Measurements from ENCODE around the gene KRT36. TPM values are rescaled to one million over a fixed set of nuclear protein-coding genes. Genes with fewer than 3 reads are reported as not detected.

Gene KRT36
- not detected for total RNA-seq

GRCh38 chr17:41489531-41489930 lies at the start of gene KRT36:
TSS of gene KRT36 (minus strand) at chr17:41489910. CDS start at chr17:41489864, 46 bp downstream.
- no peak for DNase-seq

- DNase-seq: no peak
Measured at GRCh38 chr17:41539071-41539492, 49.4 kb upstream of the KRT36 start.

- no peak for DNase-seq
Measured at GRCh38 chr17:41538565-41538991, 48.9 kb upstream of the KRT36 start.

GRCh38 chr17:41537990-41538389 lies 48.3 kb upstream of the KRT36 start:
- no peak for DNase-seq

- DNase-seq: no peak
Measured at GRCh38 chr17:41537614-41537954, 47.9 kb upstream of the KRT36 start.

GRCh38 chr17:41536741-41537613 lies 47.3 kb upstream of the KRT36 start:
- DNase-seq: no peak

- DNase-seq: no peak
Measured at GRCh38 chr17:41535764-41536481, 46.2 kb upstream of the KRT36 start.

GRCh38 chr17:41534899-41535546 lies 45.3 kb upstream of the KRT36 start:
- DNase-seq: no peak

- no peak for DNase-seq
Measured at GRCh38 chr17:41533613-41534012, 43.9 kb upstream of the KRT36 start.

GRCh38 chr17:41532947-41533570 lies 43.3 kb upstream of the KRT36 start:
- DNase-seq: no peak

GRCh38 chr17:41531993-41532392 lies 42.3 kb upstream of the KRT36 start:
- DNase-seq: no peak

- DNase-seq: no peak
Measured at GRCh38 chr17:41530062-41531048, 40.6 kb upstream of the KRT36 start.

GRCh38 chr17:41529491-41529915 lies 39.8 kb upstream of the KRT36 start:
- DNase-seq: no peak

- DNase-seq: peak; percentile 45
Measured at GRCh38 chr17:41528959-41529353, 39.2 kb upstream of the KRT36 start.

GRCh38 chr17:41527063-41528023 lies 37.6 kb upstream of the KRT36 start:
- DNase-seq: no peak

- no peak for DNase-seq
Measured at GRCh38 chr17:41524261-41524660, 34.6 kb upstream of the KRT36 start.

- no peak for DNase-seq
Measured at GRCh38 chr17:41523787-41524186, 34.1 kb upstream of the KRT36 start.

GRCh38 chr17:41523225-41523593 lies 33.5 kb upstream of the KRT36 start:
- DNase-seq: no peak

- DNase-seq: no peak
Measured at GRCh38 chr17:41522301-41523224, 32.9 kb upstream of the KRT36 start.

All from tongue (tissue), 2 donors.